Progenitor cell of endocrine pancreas (in vitro differentiated cells): ENCODE data around the gene TP53RK. TPM values are rescaled to one million over a fixed set of nuclear protein-coding genes. Genes with fewer than 3 reads are reported as not detected.

ENCODE experiments used
- DNase-seq: peaks from one replicate; pipeline ENCODE4 v3.0.0; 2021; ENCODE audit warnings: low spot score; ENCODE audit not compliant: unreplicated experiment
- H3K27ac Mint-ChIP-seq: 2 replicates; pipeline ENCODE4 v1.8.0; 2021; ENCODE audit warnings: mild to moderate bottlenecking, moderate library complexity, mixed read lengths
- H3K27me3 Mint-ChIP-seq: 2 replicates; pipeline ENCODE4 v1.8.0; 2021; ENCODE audit warnings: mixed read lengths
- H3K36me3 Mint-ChIP-seq: 2 replicates; pipeline ENCODE4 v1.8.0; 2022; ENCODE audit warnings: mixed read lengths; ENCODE audit not compliant: insufficient read depth
- H3K4me1 Mint-ChIP-seq: 2 replicates; pipeline ENCODE4 v1.8.0; 2021; ENCODE audit warnings: low read depth, mixed read lengths
- H3K4me3 Mint-ChIP-seq: 2 replicates; pipeline ENCODE4 v1.8.0; 2021; ENCODE audit warnings: low read depth, mild to moderate bottlenecking, moderate library complexity, mixed read lengths
- H3K9me3 Mint-ChIP-seq: 2 replicates; pipeline ENCODE4 v1.8.0; 2021; ENCODE audit warnings: low read depth, mixed read lengths
- CTCF ChIP-seq: fragments of 200-600 bp; sonication (generic); IDR thresholded peaks from one replicate; pipeline ENCODE4 v1.5.0; 2021; ENCODE audit warnings: antibody characterized with exemption, mild to moderate bottlenecking; ENCODE audit not compliant: unreplicated experiment
- total RNA-seq: library from RNA; stranded (reverse); gene quantifications from 2 replicates; pipeline ENCODE4 v1.2.1, GENCODE V29; 2021

The TP53RK gene
- total RNA-seq, 1 donor from 2014 or later, result 11.5 TPM

- Mint-ChIP-seq H3K36me3 (no peaks in the 10 kb centered on the region), H3K9me3 (no peaks in the 10 kb centered on the region), H3K27ac (no peak overlapping the region), H3K4me3 (no peak overlapping the region), H3K4me1 (no peaks in the 10 kb centered on the region), H3K27me3 (peaks cover 29% of the 10 kb centered on the region)
- no peak for DNase-seq
- no peak for TF ChIP-seq CTCF
Measured at GRCh38 chr20:46644160-46644559, 45.1 kb downstream of the TP53RK start.

- Mint-ChIP-seq H3K27ac (no peak overlapping the region), H3K4me3 (no peak overlapping the region), H3K36me3 (no peaks in the 10 kb centered on the region), H3K9me3 (no peaks in the 10 kb centered on the region), H3K27me3 (peaks cover 20% of the 10 kb centered on the region), H3K4me1 (no peaks in the 10 kb centered on the region)
- TF ChIP-seq CTCF, result no peak
- DNase-seq, result no peak
Measured at GRCh38 chr20:46642969-46643343, 46.3 kb downstream of the TP53RK start.

- no peak for DNase-seq
- H3K4me3 Mint-ChIP-seq, result no peak overlapping the region
- H3K27ac Mint-ChIP-seq, result no peak overlapping the region
- no peak for TF ChIP-seq CTCF
- peaks cover 15% of the 10 kb centered on the region for H3K27me3 Mint-ChIP-seq
- peaks cover 3% of the 10 kb centered on the region for H3K4me1 Mint-ChIP-seq
- no peaks in the 10 kb centered on the region for H3K9me3 Mint-ChIP-seq
- no peaks in the 10 kb centered on the region for H3K36me3 Mint-ChIP-seq
Measured at GRCh38 chr20:46642265-46642968, 46.8 kb downstream of the TP53RK start.

GRCh38 chr20:46641424-46641823 is 47.8 kb downstream of the TP53RK start:
- Mint-ChIP-seq H3K27me3 (peaks cover 8% of the 10 kb centered on the region), H3K27ac (no peak overlapping the region), H3K4me3 (no peak overlapping the region), H3K4me1 (peaks cover 3% of the 10 kb centered on the region), H3K9me3 (no peaks in the 10 kb centered on the region), H3K36me3 (no peaks in the 10 kb centered on the region)
- no peak for DNase-seq
- TF ChIP-seq CTCF, result no peak

- DNase-seq, result no peak
- Mint-ChIP-seq H3K9me3 (no peaks in the 10 kb centered on the region), H3K36me3 (no peaks in the 10 kb centered on the region), H3K4me3 (no peak overlapping the region), H3K4me1 (peaks cover 3% of the 10 kb centered on the region), H3K27ac (no peak overlapping the region), H3K27me3 (peaks cover 7% of the 10 kb centered on the region)
- no peak for TF ChIP-seq CTCF
Measured at GRCh38 chr20:46640536-46641311, 48.5 kb downstream of the TP53RK start.
